Endothelial cell of umbilical vein (primary cell): ENCODE data around the gene RHD. TPM values are rescaled to one million over a fixed set of nuclear protein-coding genes. Genes with fewer than 3 reads are reported as not detected.
A peak's percentile ranks its signal among the peaks of the same experiment; 100 is the strongest.
"Not testable (repeated sequence)": the region's sequence is repeated elsewhere in the genome, so short reads cannot be mapped to it uniquely, and the experiment has no call there.

Experiments used
- BruUV-seq: library from RNA; stranded (reverse); fragments of 400-500 nt; replicated peaks from 2 replicates; lab custom pipeline; 2021; lab: Mats Ljungman, UMichigan
- CTCF ChIA-PET: fragments of 300-600, 350-600 bp; sonication (Branson Sonifier 250); formaldehyde crosslinking; loops from one replicate; lab custom pipeline; 2021; ENCODE audit warnings: antibody characterized with exemption, inconsistent platforms; lab: Charles Lee
- POLR2A ChIA-PET: fragments of 300-600, 350-600 bp; sonication (Branson Sonifier 250); formaldehyde crosslinking; loops from one replicate; lab custom pipeline; 2021; ENCODE audit warnings: antibody characterized with exemption, inconsistent platforms; lab: Charles Lee
- DNase-seq: peaks from one replicate; pipeline ENCODE4 v3.0.0-alpha.2; 2011; ENCODE audit warnings: low read depth, low spot score
- FAIRE-seq: peaks from 2 replicates; lab custom pipeline; 2011; peaks lifted over from hg19 to GRCh38; lab: Jason Lieb, UNC
- H2AFZ ChIP-seq: 2 replicates; pipeline ENCODE4 v1.6.0; 2012; ENCODE audit warnings: low read depth, low read length, control low read depth, inconsistent platforms
- H3K27ac ChIP-seq: 2 replicates; pipeline ENCODE4 v1.5.1; 2011; ENCODE audit warnings: low read depth, mild to moderate bottlenecking, control low read depth, low read length, moderate library complexity; ENCODE audit not compliant: insufficient read depth
- H3K27me3 ChIP-seq, 2 experiments: 2 replicates each; pipeline versions ENCODE4 v1.6.0 to v1.6.1; 2011; ENCODE audit warnings: low read length in 2 of 2, mixed read lengths in 1 of 2; ENCODE audit not compliant: control insufficient read depth in 2 of 2, insufficient read depth in 2 of 2
- H3K36me3 ChIP-seq, 2 experiments: 2 replicates in 1 of 2; 3 replicates in 1 of 2; pipeline ENCODE4 v1.5.1; 2011; ENCODE audit warnings: low read length in 2 of 2, mild to moderate bottlenecking in 1 of 2, moderate library complexity in 1 of 2; ENCODE audit not compliant: control insufficient read depth in 2 of 2, insufficient read depth in 2 of 2; ENCODE audit errors: extremely low read depth in 1 of 2
- H3K4me1 ChIP-seq: 3 replicates; pipeline ENCODE4 v1.5.1; 2011; ENCODE audit warnings: mild to moderate bottlenecking, low read length; ENCODE audit not compliant: control insufficient read depth, insufficient read depth; ENCODE audit errors: extremely low read depth
- H3K4me2 ChIP-seq: 2 replicates; pipeline ENCODE4 v1.6.1; 2011; ENCODE audit warnings: low read length, control low read depth, mixed read lengths; ENCODE audit not compliant: insufficient read depth
- H3K4me3 ChIP-seq, 3 experiments: fragments of 200-600 bp in 1 of 3; sonication (generic), shearing (Covaris generic) in 1 of 3; replicated peaks in 1 of 3; 2 replicates each; pipeline ENCODE4 v1.5.1; 2011 to 2016; ENCODE audit warnings: control low read depth in 3 of 3, low read length in 3 of 3, mild to moderate bottlenecking in 2 of 3, inconsistent platforms in 1 of 3, low read depth in 1 of 3, moderate library complexity in 1 of 3; ENCODE audit not compliant: insufficient read depth in 1 of 3
- H3K79me2 ChIP-seq: 2 replicates; pipeline ENCODE4 v1.6.0; 2012; ENCODE audit warnings: low read length, inconsistent platforms; ENCODE audit not compliant: control insufficient read depth, insufficient read depth
- H3K9ac ChIP-seq: replicated peaks from 2 replicates; pipeline ENCODE3; 2011; ENCODE audit warnings: low read length, control low read depth; ENCODE audit not compliant: insufficient read depth; ENCODE audit errors: extremely low read depth
- H3K9me1 ChIP-seq: replicated peaks from 3 replicates; pipeline ENCODE4 v1.6.0; 2011; ENCODE audit warnings: mild to moderate bottlenecking, low read length; ENCODE audit not compliant: control insufficient read depth, insufficient read depth; ENCODE audit errors: extremely low read depth
- H3K9me3 ChIP-seq: replicated peaks from 2 replicates; pipeline ENCODE4 v1.5.1; 2012; ENCODE audit warnings: low read length, inconsistent platforms; ENCODE audit not compliant: control insufficient read depth, insufficient read depth
- H4K20me1 ChIP-seq: replicated peaks from 2 replicates; pipeline ENCODE3; 2011; ENCODE audit warnings: mild to moderate bottlenecking, low read length; ENCODE audit not compliant: control insufficient read depth, insufficient read depth; ENCODE audit errors: extremely low read depth
- dilution Hi-C: fragments of 300-500 bp; cut with MboI; formaldehyde crosslinking; loops from one replicate; pipeline ENCODE4 v1.15.0; 2019; ENCODE audit warnings: low sequenced_read_pairs; ENCODE audit not compliant: extremely low pct_ligation_motif_present
- intact Hi-C: fragments of 100-400 bp; cut with micrococcal nuclease; formaldehyde crosslinking; loops from one replicate; pipeline ENCODE4 v1.10.0; 2022
- polyA plus RNA-seq, 4 experiments: library from polyadenylated mRNA; depleted of rRNA in 3 of 4; stranded (reverse) in 3 of 4; unstranded in 1 of 4; fragments of >200 nt; gene quantifications; 2 replicates each; pipeline versions ENCODE4 v1.2.1 to v1.2.3, GENCODE V29; 2011 to 2012; ENCODE audit warnings: missing spikeins in 1 of 4
- total RNA-seq: library from RNA; stranded (reverse); gene quantifications from 2 replicates; pipeline ENCODE4 v1.2.3, GENCODE V29; 2021

The RHD gene
- total and polyA plus RNA-seq, 2 donors (not counting 3 experiments of a cell fraction or from before 2014, with no cell fraction given), result not detected

DNA sequence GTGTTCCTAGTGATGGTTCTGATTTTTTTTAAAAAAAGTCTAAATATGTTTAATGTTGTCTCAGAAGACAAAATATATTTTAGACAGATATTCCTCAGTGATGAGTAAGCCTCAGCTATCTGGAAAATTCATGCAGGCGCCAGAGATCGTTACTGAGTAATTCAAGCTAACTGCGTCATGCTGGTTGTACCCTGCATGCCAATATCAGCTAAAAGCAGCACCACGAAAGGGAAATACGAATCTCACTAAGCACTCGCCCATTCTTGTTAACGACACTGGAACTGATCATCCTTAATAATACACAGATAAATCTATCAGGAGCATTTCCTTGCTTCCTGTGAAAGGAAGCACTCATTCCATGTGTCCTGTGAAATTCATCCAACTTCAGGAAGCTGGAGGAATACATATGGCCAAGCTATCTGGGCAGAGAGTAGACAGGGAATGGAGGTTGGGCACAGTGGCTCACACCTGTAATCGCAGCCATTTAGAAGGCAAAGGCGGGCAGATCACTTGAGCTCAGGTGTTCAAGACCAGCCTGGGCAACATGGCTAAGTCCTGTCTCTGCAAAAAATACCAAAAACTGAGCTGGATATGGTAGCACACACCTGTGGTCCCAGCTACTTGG is 48.1 kb downstream of the RHD start:
- H3K36me3 ChIP-seq, POLR2A ChIA-PET, H3K79me2 ChIP-seq, H3K4me3 ChIP-seq, H3K27me3 ChIP-seq, H3K9ac ChIP-seq, CTCF ChIA-PET, H3K9me3 ChIP-seq, H4K20me1 ChIP-seq, H3K4me1 ChIP-seq, intact Hi-C loops, FAIRE-seq, BruUV-seq, H2AFZ ChIP-seq, dilution Hi-C loops, H3K9me1 ChIP-seq: not testable (repeated sequence)
- DNase-seq, result peak; percentile 60
- peak overlapping the region; percentile 5 for H3K27ac ChIP-seq
- H3K4me2 ChIP-seq, result peak overlapping the region; percentile 18

DNA sequence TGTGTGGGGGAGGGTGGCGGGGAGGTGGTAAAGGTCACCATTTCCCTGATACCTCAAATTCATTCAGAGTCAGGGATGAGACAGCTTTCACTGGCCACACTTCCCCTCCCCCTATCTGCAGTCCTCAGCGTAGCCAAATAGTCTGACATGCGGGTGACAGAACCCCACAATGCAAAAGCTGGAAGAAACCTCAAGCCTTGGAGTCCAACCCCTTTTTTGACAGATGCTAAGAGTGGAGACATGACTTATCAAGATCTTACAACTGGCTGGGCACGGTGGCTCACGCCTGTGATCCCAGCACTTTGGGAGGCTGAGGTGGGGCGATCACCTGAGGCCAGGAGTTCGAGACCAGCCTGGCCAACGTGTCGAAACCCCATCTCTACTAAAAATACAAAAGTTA is 49.8 kb downstream of the RHD start:
- H3K27ac ChIP-seq, H3K9ac ChIP-seq, H3K27me3 ChIP-seq, dilution Hi-C loops, H4K20me1 ChIP-seq, H3K9me3 ChIP-seq, H3K4me1 ChIP-seq, intact Hi-C loops, H2AFZ ChIP-seq, H3K9me1 ChIP-seq, H3K4me3 ChIP-seq, BruUV-seq, H3K4me2 ChIP-seq, H3K79me2 ChIP-seq, H3K36me3 ChIP-seq, POLR2A ChIA-PET, CTCF ChIA-PET, DNase-seq, FAIRE-seq: not testable (repeated sequence)

DNA sequence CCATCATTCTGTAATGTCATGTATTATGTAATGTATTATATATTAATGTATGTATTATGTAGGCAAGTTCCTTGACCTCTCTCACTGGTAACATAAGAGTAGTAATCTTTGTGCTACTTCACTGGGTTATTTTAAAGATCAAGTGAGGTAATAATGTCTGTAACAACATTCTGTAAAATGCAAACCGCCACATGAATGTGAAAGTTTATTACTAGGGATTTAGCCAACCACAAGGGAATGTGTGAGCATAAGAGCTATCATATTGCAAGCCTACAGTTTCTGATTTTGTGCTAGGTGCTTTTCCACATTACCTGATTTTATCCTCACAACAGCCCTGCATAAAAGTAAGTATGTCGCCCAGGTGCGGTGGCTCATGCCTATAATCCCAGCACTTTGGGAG is 52.1 kb downstream of the RHD start:
- FAIRE-seq, H2AFZ ChIP-seq, H3K27ac ChIP-seq, H3K9me3 ChIP-seq, H3K27me3 ChIP-seq, H3K4me3 ChIP-seq, H3K9ac ChIP-seq, H3K79me2 ChIP-seq, dilution Hi-C loops, H3K9me1 ChIP-seq, BruUV-seq, DNase-seq, intact Hi-C loops, H3K4me1 ChIP-seq, H3K4me2 ChIP-seq, H4K20me1 ChIP-seq, POLR2A ChIA-PET, H3K36me3 ChIP-seq, CTCF ChIA-PET: not testable (repeated sequence)

DNA sequence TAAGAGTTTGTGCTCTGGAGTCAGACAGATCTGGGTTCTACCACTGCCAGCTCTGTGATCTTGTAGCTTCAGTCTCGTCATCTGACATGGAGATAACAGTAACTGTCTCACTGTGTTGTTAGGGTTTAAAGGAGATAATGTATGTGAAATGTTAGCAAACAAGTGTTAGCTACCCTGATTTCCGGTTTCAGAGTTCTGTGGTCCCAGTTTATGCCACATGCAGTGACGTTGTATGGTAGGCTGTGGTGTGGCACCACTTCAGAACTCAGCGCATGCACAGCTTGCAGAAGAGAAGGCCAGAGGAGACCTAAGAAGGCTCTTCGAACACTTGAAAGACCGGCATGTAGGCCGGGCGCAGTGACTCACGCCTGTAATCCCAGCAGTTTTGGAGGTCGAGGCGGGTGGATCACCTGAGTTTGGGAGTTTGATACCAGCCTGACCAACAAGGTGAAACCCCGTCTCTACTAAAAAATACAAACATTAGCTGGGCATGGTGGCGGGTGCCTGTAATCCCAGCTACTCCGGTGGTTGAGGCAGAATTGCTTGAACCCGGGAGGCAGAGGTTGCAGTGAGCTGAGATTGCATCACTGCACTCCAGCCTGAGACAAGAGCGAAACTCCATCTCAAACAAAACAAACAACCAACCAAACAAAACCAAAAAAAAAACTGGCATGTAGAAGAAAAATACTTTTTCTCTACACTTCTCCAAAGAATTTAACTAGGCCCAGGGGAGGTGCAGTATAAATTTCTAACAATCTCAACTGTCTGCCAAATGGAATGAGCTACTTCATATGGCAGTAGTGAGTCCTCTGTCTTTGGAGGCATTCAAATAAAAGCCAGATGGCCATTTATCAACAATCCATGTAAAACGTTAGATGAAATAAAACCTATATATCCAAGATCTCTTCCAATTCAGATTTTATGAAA is 55.8 kb downstream of the RHD start:
- DNase-seq, H3K4me3 ChIP-seq, H3K9me1 ChIP-seq, POLR2A ChIA-PET, H3K79me2 ChIP-seq, H3K27me3 ChIP-seq, BruUV-seq, H2AFZ ChIP-seq, H3K4me2 ChIP-seq, H3K36me3 ChIP-seq, H3K27ac ChIP-seq, H3K9me3 ChIP-seq, H4K20me1 ChIP-seq, H3K4me1 ChIP-seq, CTCF ChIA-PET, H3K9ac ChIP-seq, intact Hi-C loops, dilution Hi-C loops: not testable (repeated sequence)
- peak; percentile 38 for FAIRE-seq
